ENCODE measurements around the gene SLC6A8.

The SLC6A8 gene

DNA sequence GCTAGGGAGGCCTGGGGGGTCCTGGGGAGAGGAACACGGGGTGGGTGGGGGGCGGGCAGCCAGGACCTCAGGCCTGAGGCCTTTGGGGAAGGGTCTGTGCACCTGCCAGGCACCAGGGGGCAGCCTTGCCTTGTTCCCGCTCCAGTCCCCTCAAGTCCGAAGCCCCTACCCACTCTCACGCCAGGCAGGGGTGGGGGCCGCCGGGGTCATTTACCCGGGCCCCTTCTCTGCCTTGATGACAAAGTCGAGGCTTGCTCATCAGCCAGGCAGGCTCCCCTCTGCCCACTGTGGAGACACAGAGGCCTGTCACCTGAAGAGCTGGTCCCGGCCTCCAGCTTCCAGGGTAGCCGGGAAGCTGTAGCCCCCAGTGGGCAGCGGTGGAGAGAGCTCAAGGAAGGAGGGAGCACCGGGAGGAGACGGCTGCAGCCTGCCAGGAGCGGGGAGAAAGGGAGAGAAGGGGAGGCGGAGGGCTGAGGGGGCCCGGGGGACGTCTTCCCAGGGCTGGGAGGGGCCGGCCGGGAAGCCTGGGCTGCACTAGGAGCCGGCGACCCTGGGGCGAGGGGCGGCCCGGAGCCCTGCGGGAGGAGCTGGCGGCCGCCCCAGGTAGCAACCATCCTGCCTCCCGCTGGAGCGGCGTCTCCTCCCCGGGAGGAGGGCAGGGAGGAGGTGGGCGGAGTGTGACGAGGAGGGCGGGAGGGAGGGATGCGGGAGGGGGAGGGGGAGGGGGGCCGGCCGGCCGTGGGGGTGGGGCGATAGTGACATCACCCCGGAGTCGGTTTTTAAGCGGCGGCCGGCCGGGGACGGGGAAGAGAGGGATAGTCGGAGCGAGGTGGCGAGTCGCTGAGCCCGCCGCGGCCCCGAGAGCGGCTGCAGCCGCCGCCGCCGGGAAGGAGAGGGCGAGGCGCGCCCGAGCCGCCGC lies at the start of gene SLC6A8:
Gene SLC6A8 (plus strand): TSS at position 806 of the 919 bp plus-strand sequence. CDS start 649 bp downstream, outside the sequence.
- in situ Hi-C loops (cut with HindIII; ENCODE audit: low sequenced_read_pairs), result no loop called here

DNA sequence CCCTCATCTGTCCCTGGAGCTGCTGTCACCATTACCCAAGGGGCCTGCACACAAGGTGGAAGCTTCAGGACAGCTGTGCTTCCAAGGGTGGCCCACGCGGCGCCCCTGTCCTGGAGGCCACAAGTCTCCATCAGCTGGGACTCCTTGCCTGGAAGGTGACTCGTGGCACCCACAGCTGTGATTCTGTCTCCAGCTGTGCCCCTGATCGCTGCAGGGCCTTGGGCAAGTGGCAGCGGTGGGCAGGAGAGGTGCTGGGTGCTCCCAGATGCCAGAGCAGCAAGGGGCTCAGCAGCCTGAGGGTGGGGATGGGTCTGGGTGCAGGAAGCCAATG lies 49.7 kb upstream of the SLC6A8 start:
- in situ Hi-C loops (cut with HindIII; ENCODE audit: low sequenced_read_pairs), result no loop called here

DNA sequence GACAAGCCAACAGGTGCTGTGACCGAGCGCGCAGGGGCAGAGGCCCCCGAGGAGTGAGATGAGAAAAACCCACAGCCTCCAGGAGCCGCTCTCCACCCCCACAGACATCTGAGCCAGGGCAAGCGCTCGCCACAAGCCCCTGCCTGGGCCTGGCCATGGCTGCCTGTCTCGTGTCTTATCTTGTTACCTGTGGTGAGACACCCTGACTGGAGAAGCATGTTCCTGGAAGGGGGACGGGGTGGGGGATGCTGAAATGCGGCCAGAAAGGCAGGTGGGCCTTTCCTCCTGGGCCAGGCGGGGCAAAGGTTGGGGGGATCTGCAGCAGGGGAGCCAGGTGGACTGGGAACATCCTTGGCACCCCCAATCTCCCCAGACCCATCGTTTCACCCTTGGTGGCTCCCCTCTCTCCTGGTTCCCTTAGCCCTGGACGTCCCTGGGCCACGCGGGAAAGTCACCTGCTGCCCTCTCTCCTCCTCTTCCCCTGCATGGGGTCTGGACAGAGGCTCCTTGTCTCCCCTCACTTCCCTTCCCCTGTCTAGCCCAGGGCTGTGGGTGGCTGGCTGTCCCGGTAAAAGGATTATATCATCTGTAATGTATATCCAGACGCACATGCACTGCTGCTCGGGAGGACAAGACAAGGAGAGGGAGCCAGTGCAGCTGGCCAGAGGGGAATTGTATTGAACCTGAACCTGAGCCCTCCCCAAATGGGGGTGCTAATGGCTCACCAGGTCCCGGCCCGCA lies 49.1 kb upstream of the SLC6A8 start:
- in situ Hi-C loops (cut with HindIII; ENCODE audit: low sequenced_read_pairs), result no loop called here

DNA sequence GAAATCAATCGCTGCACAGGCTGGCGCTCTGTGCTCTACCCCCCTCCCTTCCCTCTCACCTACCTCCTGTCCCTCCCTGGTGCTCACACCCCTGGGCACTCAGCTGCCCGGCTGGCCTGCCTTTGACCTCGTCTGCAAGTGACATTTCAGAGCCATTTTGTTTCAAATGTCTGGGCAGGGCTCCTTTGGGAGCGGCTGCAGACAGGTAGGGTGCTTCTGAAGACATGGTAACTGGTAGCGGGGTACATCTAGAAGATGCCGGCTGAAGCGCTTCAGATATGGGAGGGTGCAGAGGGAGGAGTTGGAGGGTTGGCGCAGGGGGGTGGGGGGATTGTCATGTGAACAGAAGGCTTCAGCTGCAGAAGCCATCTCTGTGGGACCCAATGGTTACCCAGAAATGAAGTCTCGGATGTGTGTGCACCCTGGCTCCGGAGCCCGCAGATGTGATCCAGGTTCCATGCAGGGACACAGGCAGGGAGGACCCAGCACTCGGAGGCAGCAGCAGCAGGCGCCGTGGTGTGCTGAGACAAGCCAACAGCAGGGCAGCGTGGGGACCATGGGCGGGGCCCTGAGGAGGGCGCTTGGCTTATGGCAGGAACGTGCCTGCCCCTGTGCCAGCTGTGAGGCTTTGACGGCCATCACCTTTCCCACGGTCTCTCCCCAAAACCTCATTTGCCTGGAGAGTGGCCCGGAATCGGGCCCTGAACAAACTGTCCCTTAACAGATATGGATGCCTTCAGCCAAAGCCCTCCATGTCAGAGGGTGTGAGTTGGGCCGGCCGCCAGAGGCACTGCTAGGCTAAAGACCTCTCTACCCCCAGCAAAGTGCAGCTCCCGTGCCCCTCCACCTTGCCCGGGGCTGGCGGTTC lies 48.3 kb upstream of the SLC6A8 start:
- in situ Hi-C loops (cut with HindIII; ENCODE audit: low sequenced_read_pairs), result no loop called here

DNA sequence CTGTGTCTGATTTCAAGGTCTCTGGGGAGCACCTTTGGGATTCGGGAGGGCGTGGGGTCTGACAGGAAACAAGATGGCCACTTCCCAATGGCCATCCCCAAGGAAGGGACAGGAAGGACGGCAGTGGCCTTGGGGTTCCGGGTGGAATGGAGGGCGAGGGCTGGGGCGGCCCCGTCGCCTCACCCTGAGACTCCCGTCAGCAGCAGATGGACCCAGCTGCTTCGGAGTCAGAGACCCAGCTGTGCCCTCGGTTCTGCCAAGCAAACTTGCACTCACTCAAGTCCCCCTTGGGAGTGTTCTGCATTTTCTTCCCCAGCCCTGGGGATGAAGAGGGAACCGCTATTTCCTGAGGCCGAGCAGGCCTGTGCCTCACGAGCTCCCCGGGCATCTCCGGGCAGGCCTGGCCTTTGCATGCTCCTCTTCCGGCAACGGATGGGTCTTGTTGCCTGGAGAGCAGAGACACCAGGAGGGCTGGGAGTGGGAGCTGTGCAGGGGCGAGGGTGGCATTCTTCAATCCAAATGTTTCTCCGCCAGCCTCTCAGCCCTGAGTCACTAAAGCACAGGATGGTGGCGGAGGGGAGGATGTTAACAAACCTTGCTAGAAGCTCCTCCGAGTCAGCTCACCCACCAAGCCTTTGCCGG lies 47.6 kb upstream of the SLC6A8 start:
- in situ Hi-C loops (cut with HindIII; ENCODE audit: low sequenced_read_pairs), result no loop called here

DNA sequence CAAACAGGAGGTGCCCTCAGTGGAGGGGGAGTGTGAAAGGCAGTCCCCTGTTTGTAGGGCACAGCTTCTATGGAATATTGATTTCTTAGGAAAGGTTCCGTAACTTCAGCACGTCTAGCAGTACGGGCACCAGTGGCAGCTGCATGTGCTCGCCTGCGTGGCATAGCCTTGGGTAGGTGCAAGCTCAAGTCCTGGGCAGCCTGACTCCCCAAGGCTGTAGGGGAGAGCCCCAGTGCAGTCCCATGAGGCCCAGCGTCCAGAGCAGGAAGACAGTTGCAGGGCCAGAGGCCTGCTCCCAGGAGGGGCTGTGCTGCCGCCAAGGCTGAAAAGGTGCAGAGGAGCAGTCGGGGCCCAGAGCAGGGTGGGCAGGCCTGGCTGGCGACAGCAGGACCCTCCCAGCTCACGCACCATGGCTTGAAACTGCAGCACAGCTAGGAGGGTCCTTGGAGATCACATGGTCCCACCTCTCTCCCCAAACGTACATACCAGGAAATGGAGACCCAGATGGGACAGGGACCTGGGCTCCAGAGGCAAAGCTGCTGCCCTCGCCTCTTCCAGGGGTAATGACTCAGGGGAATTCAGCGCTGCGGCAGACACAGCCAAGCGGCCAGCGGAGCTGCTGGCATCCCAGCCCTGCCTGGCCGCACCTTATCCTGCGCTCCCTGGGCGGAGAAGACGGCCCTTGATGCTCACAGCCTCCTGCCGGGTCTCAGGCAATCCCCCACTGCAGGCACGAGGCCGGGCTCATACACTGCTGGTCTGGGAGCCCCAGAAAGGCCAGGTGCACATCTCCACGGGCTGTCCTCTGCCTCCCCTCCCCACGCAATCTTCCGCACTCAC lies 46.8 kb upstream of the SLC6A8 start:
- in situ Hi-C loops (cut with HindIII; ENCODE audit: low sequenced_read_pairs), result no loop called here

DNA sequence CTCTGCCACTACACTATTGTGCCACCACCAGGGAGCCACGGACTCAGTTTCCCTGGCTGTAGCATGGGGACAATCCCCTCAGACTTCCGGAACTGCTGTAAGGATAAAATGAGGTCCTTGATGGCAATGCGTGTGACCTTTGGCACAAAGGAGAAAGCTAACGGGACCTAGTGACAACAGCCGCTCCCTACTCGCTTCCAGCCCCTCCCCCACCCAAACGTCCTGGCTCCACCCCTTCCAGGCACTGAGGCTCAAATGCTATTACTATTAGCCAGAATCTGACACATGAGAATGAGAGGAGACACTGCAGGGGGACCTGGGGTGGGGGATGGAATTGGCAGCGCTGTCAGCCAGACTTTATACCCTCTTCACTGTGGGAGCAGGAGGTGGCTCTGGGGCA lies 46.1 kb upstream of the SLC6A8 start:
- in situ Hi-C loops (cut with HindIII; ENCODE audit: low sequenced_read_pairs), result no loop called here

DNA sequence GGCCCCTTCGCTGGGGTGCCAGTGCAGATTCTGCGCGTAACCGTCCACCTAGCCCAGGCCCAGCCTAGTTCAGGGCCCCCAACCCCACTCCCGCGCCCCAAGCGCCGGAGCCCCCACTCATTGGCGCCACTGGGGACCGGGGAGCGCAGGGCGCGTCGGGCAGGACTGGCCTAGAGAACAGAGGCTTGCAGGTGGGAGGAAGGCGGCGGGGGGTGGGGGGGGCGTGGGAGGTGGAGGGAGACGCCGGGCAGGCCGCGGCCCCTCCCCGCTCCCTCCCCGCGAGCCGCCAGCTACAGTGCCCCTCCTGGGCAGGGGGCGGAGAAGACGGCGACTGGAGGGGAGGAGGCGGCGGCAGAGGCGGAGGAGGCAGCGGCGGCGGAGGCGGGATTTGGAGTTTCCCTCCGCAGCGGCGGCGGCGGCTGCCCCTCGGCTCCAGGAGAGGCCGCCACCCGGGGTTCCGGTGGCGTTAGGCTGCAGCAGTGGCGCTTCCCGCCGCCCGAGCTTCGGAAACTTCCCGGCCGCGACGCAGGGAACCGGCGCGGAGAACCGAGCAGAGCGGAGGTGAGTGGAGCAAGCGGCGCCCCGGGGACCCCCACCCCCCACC lies 45.6 kb upstream of the SLC6A8 start:
- in situ Hi-C loops (cut with HindIII; ENCODE audit: low sequenced_read_pairs), result no loop called here

DNA sequence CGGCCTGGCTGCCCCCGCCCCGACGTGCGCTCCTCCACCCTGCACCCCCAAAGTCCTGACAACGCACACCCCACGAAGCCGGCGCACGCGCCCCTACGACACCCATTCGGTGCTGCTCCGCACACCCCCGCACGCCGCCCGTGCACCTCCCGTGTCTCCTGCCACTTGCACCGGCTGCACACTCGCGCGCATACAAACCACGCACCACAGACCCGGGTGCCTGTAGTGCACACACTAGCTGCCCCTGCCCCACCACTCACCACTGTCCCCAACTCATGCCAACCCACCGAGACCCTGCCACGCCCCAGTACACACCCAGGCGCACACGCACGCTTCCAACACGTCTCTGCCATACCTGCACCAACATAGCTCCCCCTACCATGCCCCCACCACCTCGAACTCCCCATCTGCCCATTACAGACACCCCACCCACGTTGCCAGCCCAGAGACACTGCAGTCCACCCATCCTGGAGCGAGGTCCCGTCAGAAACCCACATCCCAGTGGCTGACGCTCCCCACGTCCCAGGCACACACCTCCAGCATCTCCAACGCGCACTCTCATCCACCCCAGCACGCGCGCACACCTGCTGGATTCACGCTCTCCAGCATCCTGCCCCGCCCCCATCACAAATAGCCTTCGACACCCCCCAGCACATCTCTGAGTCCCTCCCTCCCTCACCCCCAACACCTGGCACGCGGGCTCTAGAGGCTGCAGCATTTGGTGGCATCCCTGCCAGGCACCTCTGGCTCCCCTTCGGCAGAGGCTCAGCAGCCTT lies 44.9 kb upstream of the SLC6A8 start:
- in situ Hi-C loops (cut with HindIII; ENCODE audit: low sequenced_read_pairs), result no loop called here

DNA sequence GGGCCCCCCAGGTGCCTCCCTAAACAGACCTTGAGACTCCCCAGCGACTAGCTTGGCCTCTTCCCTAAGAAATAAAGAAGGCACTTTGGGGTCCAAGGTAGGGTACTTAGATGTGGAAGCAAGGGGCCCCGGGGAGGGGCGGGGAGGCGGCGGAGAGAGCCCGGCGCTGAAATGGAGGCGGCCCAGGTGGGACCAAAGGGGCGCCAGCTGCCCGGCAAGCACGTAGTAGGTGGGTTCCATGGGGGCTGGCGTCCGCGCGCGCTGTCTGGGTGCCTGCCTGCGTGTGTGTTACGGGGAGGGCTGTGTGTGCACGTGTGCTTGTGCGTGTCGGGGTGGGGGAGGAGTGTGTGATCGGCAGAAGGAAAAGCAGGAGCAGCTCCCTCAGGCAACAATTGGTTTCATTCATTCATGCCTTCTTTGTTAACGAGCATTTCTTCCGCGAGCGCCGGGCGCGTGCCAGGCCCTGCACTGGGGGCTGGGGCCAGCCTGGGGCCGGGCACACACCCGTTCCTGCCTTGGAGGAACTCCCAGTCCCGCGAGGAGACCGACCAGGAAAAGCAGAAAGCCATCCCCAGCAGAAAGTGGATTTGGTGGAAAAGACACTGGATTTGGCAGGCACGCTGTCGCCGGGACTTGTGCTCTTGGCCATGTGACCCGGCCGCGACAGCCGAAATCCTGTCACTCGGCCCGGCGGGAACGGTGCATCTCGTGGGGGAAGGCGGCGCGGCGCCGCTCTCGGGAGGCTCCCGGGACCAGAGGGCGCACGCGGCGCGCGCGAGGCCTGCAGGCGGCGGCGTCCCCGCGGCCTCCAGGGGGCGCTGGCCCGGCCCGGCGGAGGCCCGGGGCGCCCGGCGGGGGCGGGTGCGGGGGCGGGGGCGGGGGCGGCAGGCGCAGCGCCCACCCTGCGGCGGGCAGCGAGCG lies 44.0 kb upstream of the SLC6A8 start:
- in situ Hi-C loops (cut with HindIII; ENCODE audit: low sequenced_read_pairs), result no loop called here

DNA sequence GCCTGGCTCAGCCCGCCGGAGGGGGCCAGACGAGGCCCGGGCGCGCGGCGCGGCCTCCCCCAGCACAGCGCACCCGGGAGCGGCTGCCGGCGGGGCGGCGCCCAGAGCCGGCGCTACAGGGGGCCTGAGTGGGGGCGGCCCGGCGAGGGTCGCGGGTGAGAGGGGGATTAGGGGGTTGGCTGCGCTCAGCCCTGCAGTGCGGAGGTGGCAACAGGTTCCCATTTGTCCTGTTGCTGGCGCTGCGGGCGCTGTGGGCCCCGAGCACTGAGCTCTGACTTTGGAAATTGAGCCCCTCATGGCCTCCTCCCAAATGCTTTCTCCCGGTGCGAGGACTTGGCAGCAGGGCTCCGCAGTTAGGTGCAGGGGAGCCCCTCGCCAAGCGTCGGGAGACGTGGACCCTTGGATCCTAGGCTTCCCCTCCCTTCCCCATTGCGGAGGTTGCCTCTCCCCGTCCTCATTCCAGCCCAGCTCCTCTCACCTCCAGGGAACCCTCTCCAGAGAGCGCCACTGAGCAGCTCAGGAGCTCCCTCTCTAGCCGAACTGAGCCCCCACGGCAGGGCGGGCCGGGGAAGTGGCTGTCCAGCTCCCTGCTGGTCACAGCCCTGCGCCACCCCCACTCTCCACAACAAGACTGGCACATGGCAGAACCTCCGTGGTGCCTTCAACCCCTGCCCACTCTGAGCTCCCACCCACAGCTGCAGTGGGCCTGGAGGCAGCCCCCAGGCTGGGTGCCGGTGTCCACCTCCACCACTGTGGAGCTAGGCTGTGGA lies 43.2 kb upstream of the SLC6A8 start:
- in situ Hi-C loops (cut with HindIII; ENCODE audit: low sequenced_read_pairs), result no loop called here

DNA sequence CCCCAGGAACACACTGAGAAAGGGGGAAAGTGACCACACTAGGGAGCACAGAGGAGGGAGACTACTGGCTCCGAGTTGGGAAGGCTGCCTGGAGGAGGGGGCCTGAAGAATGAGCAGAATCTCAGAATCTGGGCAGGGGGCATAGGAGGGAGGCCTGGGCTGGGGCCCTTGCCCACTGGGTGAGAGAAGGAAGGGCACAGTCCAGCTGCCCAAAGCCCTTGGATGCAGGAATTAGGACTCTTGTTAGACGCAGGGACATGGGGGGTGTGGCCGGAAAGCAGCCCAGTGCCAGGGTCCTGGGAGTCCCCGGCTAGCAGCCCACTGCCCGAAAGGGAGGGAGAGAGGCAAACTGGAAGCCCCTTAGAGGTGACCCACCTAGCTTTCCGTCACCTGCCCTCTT lies 42.6 kb upstream of the SLC6A8 start:
- in situ Hi-C loops (cut with HindIII; ENCODE audit: low sequenced_read_pairs), result no loop called here

DNA sequence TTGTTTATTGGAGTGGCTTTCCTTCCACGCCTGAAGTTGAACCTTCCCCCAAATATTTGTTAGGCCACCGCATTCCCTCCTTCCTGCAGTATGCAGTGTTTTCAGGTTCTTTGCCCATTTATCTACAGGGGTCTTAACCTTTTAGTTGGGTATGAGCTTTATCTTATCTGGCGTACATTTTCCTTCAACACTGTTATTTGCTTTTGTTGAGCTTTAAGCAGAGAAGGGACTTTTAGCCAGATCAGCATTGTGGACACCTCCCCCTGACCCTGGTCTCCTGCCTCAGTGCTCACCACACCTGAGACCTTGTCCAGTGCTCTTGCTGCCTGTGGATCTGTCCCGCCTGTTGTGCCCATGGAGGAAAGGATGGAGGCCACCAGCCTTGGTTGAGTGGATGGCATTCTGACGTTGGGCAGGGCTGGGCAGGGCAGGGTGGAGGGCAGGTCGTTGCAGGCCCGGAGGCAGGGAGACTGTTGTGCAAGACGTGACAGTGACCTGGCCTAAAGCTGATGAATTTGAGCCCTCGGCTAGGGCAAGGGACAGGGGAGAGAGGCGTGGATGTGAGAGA lies 41.7 kb upstream of the SLC6A8 start:
- in situ Hi-C loops (cut with HindIII; ENCODE audit: low sequenced_read_pairs), result no loop called here

DNA sequence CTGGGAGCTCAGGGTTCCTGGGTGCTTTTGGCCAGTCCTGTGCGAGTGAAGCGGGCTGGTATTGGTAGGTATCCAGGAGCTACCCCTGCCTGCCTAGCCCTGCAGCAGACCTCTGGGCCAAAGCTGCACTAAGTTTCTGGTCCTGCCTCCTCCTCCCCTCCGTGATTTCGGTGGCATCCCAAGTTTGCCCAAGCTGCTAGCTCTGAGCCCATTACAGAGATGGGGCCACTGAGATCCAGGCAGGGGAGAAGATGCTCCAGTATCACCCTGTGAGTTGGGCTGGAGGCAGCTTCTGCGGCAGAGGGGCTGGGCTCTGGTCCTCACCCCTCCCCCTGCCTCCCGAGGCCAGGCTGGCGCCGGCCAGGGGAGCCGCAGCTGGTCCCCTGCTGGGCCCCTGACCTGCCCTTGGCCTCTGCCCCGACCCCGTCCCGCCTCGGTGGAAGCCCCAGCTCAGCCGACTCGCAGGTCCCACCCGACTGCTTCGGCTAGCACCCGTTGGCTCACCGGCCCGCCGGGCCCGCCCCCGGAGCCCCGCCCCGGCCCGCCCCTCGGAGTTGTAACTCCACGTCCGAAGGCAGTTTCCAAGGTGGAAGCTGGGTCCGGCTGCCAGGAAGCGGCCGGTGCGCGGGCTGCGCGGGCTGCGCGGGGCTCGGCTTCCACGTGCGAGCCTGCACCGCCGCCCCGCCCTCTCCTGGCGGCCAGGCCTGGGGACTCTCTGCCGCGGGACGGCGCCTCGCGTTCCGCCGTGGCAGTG lies 40.9 kb upstream of the SLC6A8 start, which contains the start of gene DUSP9:
Gene DUSP9 (plus strand): TSS at position 584 of the 754 bp plus-strand sequence. CDS start 751 bp downstream, outside the sequence.
- in situ Hi-C loops (cut with HindIII; ENCODE audit: low sequenced_read_pairs), result no loop called here

DNA sequence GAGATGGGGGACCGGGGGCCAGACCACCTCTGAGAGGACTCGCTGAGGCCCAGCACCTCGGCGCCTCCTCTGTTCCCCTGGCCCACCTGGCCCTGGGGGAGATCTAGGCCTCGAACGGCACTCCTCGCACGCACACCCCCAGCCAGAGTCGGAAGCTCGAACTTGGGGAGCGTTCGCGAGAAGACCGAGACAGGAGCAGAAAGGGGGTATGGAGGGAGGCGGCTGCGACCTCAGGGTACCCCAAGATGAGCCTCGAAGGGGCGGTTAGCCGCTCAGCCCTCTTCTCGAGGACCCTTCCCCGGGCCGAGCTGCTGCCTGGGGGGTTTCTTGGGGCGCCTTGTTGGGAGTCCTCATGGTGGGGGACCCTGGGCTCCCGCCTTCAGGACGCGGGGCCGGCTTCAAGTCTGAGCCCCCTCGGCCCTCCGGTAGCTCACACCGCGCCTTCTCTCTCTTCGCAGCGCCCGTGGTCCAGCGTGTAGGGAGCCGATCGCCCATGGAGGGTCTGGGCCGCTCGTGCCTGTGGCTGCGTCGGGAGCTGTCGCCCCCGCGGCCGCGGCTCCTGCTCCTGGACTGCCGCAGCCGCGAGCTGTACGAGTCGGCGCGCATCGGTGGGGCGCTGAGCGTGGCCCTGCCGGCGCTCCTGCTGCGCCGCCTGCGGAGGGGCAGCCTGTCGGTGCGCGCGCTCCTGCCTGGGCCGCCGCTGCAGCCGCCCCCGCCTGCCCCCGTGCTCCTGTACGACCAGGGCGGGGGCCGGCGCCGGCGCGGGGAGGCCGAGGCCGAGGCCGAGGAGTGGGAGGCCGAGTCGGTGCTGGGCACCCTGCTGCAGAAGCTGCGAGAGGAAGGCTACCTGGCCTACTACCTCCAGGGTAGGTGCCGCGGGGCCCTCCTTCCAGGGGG lies 40.0 kb upstream of the SLC6A8 start:
- in situ Hi-C loops (cut with HindIII; ENCODE audit: low sequenced_read_pairs), result no loop called here
